ENCODE data around the gene MYRIP.
"Not testable (repeated sequence)": the region's sequence is repeated elsewhere in the genome, so short reads cannot be mapped to it uniquely, and the experiment has no call there.

MYRIP gene

DNA sequence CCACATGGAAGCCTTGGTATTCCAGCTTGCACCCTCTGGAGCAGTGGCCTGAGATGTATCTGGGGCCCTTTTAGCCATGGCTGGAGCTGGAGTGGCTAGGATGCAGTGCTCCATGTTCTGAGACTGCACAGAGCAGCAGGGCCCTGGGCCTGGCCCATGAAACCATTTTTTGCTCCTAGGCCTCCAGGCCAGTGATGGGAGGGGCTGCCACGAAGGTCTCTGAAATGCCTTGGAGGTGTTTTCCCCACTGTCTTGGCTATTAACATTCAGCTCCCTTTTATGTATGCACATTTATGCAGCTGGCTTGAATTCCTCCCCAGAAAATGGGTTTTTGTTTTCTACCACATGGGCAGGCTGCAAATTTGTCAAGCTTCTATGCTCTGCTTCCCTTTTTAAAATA is 43.0 kb upstream of the MYRIP start:
- Histone ChIP-seq H3K4me3 (ENCODE audit: low read depth in 1 of 2, low read length in 1 of 2) (no peak overlapping the region), H3K9me3 (no peaks in the 10 kb centered on the region), H3K36me3 (no peaks in the 10 kb centered on the region), H3K4me1 (ENCODE audit: control insufficient read depth in 1 of 2, insufficient read depth in 1 of 2, low read depth in 1 of 2, low read length in 1 of 2) (no peaks in the 10 kb centered on the region), H3K27me3 (no peaks in the 10 kb centered on the region), H3K27ac (no peak overlapping the region)
- TF ChIP-seq, protein P1, sequence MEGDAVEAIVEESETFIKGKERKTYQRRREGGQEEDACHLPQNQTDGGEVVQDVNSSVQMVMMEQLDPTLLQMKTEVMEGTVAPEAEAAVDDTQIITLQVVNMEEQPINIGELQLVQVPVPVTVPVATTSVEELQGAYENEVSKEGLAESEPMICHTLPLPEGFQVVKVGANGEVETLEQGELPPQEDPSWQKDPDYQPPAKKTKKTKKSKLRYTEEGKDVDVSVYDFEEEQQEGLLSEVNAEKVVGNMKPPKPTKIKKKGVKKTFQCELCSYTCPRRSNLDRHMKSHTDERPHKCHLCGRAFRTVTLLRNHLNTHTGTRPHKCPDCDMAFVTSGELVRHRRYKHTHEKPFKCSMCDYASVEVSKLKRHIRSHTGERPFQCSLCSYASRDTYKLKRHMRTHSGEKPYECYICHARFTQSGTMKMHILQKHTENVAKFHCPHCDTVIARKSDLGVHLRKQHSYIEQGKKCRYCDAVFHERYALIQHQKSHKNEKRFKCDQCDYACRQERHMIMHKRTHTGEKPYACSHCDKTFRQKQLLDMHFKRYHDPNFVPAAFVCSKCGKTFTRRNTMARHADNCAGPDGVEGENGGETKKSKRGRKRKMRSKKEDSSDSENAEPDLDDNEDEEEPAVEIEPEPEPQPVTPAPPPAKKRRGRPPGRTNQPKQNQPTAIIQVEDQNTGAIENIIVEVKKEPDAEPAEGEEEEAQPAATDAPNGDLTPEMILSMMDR (IDR thresholded peaks at IDR 0.05): no peak

DNA sequence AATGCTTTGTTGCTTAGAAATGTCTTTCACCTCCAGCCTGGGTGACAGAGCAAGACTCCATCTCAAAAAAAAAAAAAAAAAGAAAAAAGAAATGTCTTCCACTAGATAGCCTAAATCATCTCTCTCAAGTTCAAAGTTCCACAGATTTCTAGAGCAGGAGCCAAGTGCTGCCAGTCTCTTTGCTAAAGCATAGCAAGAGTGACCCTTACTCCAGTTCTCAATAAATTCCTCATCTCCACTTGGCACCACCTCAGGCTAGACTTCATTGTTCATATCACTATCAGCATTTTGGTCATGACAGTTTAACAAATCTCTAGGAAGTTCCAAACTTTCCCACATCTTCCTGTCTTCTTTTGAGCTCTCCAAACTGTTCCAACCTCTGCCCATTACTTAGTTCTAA is 42.5 kb upstream of the MYRIP start:
- H3K4me1 ChIP-seq (ENCODE audit: control insufficient read depth in 1 of 2, insufficient read depth in 1 of 2, low read depth in 1 of 2, low read length in 1 of 2); H3K27me3 ChIP-seq; H3K4me3 ChIP-seq (ENCODE audit: low read depth in 1 of 2, low read length in 1 of 2); H3K9me3 ChIP-seq; H3K27ac ChIP-seq; H3K36me3 ChIP-seq: not testable (repeated sequence)

DNA sequence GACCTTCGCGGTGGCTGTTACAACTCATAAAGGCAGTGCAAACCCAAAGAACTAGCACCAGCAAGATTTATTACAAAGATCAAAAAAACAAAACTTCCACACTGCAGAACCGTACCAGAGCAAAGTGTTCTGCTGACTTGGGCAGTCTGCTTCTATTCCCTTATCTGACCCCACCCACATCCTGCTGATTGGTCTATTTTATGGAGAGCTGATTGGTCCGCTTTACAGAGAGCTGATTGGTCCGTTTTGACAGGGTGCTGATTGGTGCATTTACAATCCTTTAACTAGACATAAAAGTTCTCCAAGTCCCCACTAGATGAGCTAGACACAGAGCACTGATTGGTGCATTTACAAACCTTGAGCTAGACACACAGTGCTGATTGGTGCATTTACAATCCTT is 31.2 kb upstream of the MYRIP start:
- not testable (repeated sequence) for H3K4me3 ChIP-seq (ENCODE audit: low read depth in 1 of 2, low read length in 1 of 2); H3K9me3 ChIP-seq; H3K27me3 ChIP-seq; H3K4me1 ChIP-seq (ENCODE audit: control insufficient read depth in 1 of 2, insufficient read depth in 1 of 2, low read depth in 1 of 2, low read length in 1 of 2); H3K36me3 ChIP-seq; H3K27ac ChIP-seq

DNA sequence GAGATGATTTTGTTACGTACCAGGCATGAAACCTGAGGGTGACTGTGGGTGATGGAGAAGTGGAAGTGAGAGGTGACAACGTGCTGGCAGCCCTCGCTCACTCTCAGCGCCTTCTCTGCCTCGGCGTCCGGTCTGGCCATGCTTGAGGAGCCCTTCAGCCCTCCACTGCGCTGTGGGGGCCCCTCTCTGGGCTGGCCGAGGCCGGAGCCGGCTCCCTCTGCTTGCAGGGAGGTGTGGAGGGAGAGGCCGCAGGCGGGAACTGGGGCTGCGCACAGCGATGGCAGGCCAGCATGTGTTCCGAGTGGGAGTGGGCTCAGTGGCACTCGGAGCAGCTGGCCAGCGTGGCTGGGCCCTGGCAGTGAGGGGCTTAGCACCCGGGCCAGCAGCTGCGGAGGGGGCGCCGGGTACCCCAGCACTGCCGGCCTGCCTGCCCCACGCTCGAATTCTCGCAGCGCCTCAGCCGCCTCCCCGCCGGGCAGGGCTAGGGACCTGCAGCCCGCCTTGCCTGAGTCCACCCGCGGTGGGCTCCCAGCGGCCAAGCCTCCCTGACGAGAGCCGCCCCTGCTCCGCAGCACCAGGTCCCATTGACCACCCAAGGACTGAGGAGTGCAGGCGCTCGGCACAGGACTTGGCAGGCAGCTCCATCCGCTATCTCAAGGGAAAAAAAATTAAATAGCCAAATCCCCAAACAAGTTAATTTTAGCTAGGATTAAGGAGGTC is 29.7 kb upstream of the MYRIP start:
- Histone ChIP-seq H3K36me3 (no peaks in the 10 kb centered on the region), H3K4me3 (ENCODE audit: low read depth in 1 of 2, low read length in 1 of 2) (no peak overlapping the region), H3K9me3 (no peaks in the 10 kb centered on the region), H3K27me3 (peaks cover 5% of the 10 kb centered on the region), H3K4me1 (ENCODE audit: control insufficient read depth in 1 of 2, insufficient read depth in 1 of 2, low read depth in 1 of 2, low read length in 1 of 2) (no peaks in the 10 kb centered on the region), H3K27ac (no peak overlapping the region)
- TF ChIP-seq, protein P1 (IDR thresholded peaks at IDR 0.05): no peak

DNA sequence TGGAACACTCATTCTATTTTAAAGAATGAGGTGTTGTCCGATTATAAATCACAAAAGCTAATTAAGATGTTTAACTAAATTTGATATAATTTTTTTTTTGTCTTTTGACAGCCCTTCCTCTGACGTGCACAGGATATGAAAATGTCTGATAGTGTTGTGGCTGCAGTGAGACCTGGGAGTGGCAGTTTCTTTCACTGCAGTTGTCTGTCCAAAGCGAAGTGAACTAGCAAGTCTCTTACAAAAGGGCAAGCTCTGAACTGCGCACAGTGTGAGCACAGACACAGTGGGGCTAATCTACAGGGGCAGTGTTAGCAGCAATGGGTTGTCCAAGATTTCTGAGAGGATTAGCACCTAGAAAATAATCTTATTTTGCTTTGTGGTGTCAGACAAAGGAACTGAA is 29.1 kb upstream of the MYRIP start:
- no peak overlapping the region for H3K4me3 ChIP-seq (ENCODE audit: low read depth in 1 of 2, low read length in 1 of 2)
- no peaks in the 10 kb centered on the region for H3K36me3 ChIP-seq
- no peaks in the 10 kb centered on the region for H3K4me1 ChIP-seq (ENCODE audit: control insufficient read depth in 1 of 2, insufficient read depth in 1 of 2, low read depth in 1 of 2, low read length in 1 of 2)
- H3K9me3 ChIP-seq: no peaks in the 10 kb centered on the region
- no peak overlapping the region for H3K27ac ChIP-seq
- TF ChIP-seq, protein P1 (IDR thresholded peaks at IDR 0.05): no peak
- peaks cover 5% of the 10 kb centered on the region for H3K27me3 ChIP-seq

DNA sequence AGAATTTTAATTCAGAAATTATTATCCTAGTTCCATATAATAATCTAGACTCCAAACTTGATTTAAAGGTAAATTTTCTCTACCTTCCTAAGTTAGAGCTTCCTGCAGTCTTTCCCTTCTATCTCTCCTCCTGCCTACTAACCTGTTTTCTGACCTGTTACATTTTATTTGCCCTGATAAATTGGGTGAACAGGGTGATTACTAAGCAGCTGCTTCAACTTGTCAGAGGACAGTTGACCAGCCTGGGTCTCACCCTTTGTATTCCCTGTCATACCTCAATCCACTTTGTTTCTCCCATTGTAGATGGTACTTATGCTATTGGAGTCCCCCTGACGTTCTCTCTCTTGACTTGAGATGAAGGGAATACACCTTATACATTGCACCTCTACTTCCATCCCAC is 28.4 kb upstream of the MYRIP start:
- TF ChIP-seq, protein P1 (IDR thresholded peaks at IDR 0.05): no peak
- H3K4me3 ChIP-seq (ENCODE audit: low read depth in 1 of 2, low read length in 1 of 2): no peak overlapping the region
- H3K27me3 ChIP-seq: peaks cover 5% of the 10 kb centered on the region
- no peaks in the 10 kb centered on the region for H3K9me3 ChIP-seq
- no peak overlapping the region for H3K27ac ChIP-seq
- no peaks in the 10 kb centered on the region for H3K36me3 ChIP-seq
- no peaks in the 10 kb centered on the region for H3K4me1 ChIP-seq (ENCODE audit: control insufficient read depth in 1 of 2, insufficient read depth in 1 of 2, low read depth in 1 of 2, low read length in 1 of 2)
